HG03103 (cell line): ENCODE measurements around the gene FBLN1.
"Not testable (repeated sequence)": the region's sequence is repeated elsewhere in the genome, so short reads cannot be mapped to it uniquely, and the experiment has no call there.

Experiments
- ATAC-seq: cut with Tn5 transposase; IDR thresholded peaks from one replicate; pipeline ENCODE4 v1.9.1; 2021; ENCODE audit warnings: low read depth; ENCODE audit not compliant: unreplicated experiment

The FBLN1 gene

DNA sequence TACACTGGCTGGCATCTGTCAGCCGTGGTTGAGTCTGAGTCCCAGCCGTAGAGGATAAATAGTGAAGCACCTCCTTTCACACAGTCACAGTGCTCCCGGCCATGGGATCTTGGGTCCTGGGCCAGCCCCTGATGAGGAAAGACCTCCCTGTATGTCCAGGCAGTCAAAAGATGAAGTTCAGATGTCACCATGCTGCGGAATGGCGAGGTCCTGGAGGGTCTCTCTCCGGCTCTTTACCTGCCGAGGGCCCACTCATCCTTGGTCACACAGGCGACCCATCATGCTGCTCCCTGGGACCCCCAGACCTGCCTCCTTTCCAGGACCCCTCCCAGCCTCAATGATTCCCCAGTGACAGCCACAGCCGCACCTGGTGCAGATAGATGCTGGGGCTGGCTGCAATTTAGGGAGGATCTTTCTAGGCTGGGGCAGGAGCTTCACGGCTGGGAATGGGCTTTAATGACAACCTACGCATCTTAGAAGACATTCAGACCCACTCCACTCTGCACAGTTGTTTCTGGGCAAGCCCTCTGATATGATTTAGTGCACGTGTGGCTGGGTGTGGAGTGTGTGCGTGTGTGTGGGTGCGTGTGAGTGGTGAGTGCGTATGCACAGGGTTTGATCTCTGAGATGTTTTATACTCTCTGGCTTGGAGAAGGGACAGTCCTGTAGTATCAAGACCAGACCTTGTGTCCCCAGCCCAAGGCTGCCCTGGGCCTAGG, 79.7 kb downstream of the FBLN1 start:
- no peak for ATAC-seq

DNA sequence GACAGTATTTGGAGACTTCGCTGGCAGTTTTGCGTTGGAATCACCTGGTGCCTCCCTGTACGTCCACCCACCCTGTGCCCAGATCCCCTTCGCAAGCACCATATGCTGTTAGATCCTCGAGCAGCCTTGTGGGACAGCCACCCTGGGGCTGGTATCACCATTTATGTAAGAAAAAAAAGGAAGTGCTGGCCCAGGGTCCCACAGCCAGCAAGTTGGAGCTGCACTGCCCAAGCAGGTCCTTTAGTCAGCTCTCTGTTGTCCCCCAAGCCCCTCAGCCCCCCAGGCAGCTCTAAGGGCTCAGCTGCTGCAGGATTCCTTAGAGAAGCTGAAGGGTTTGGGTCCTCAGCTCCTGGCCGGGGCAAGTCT, 80.3 kb downstream of the FBLN1 start:
- no peak for ATAC-seq

- no peak for ATAC-seq
These were observed 80.8 kb downstream of the FBLN1 start for GRCh38 chr22:45583504-45583903.

DNA sequence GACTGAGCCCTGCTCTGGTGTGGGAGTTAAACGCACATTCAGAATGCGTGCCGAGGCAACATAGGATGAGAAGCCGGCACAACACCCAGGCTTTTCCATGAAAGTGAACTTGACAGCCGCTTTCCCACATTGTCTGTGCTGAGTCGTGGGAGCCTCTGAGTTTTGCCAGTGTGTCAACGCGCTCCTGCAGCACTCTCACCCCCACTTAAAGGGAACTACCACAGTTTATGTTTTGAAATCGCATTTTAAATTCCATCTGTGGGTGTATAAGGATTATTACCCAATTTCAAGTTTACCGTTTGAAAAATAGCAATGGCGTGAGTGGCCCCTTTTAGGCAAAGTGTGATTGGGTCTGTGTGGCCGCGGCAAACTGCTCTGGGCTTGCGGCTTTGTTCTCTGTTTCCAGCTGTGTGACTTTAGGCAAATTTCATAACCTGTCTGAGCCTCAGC, 81.5 kb downstream of the FBLN1 start:
- no peak for ATAC-seq

- ATAC-seq = no peak
These were observed 82.1 kb downstream of the FBLN1 start for GRCh38 chr22:45584621-45585436.

DNA sequence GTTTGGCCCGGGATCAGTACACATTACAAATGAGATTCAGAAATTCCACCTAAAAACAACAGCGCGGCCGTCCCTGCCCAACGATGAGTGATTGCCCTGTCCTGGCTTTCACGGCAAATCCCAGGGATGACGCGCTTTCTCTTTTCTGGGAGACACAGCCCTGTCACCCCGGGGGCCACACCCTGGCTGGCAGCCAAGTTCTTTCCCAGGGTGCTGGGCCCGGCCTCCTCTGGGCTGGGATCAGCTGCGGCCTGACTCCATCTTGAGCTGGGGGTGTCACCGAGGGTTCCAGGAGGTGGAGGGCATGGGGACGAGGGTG, 82.7 kb downstream of the FBLN1 start:
- ATAC-seq = no peak

DNA sequence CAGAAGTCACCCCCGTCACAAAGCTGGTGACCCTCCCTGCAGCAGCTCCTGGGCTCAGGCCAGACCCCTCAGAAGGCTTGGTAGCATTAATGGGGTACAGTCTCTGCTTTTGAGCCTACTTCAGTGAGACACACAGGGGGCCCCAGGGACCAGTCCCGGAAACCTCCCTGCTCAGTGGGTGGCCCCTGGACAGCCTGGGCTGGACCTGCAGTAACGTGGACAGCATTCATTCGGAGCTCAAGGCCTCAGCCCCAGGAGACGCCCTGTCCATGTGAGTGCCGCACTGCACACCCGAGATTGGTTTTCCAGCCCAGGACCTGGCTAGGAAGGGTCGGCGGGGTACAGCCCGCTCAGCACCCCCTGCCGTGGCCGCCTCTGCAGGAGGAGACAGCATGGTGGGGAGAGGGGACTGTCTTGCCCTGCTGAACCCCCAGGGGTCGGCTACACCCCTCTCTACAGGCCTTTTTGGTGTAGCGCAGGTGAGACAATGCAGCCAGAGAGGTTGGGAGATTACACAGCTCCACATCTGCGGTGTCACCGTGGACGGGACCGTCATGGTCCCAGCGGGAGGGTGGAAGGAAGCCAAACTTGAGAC, 83.4 kb downstream of the FBLN1 start:
- ATAC-seq = no peak

DNA sequence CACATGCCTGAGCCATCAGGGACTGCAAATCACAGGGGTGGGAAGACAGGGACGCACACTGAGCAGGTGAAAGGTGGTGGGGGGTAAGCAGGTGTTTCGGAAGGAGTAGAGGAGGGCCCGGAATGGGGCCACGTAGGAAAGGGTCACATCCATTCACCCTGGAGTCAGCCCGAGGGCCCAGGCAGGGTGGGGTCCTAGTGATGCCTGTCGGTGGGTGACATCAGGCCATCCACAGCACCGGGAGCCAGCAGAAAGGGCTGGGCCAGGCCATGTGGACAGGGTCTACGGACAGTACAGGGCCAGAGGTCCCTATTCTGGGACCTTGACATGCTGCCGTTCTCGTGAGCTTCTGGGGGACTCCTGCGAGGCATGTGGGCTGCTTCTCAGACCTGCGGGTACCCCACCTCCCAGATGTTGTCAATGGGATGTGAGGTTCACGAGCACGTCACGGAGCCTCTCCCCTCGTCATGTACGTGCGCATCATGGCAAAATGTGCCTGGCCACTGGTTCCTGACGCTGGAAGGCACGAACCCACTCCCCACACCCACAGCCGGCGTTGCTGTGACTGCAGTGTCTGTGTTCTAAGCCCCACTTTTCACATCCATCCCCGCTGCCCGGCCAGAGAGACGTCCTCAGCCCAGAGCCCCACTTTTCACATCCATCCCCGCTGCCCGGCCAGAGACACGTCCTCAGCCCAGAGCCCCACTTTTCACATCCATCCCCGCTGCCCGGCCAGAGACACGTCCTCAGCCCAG, 84.1 kb downstream of the FBLN1 start:
- ATAC-seq = no peak

- no peak for ATAC-seq
These were observed 85.2 kb downstream of the FBLN1 start for GRCh38 chr22:45587638-45588505.

DNA sequence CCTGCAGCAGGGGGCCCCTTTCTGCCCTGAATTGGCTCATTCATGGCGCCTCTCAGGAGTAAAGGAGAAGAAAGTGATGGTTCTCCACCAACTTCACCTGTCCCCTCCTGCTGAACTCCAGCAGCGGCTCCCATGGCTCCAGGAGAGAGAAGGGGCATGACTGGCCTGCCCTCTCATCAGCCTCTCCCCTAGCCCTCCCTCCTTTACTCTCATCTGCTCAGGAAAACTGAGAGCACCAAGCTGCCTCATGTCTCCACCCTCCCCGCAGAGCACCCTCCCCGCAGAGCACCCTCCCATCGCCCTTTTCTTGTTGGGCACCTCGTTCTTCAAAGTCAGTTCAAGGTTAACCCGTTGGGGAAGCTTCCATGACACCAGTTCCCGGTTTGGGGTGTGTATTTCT, 86.9 kb downstream of the FBLN1 start:
- no peak for ATAC-seq

- no peak for ATAC-seq
These were observed 87.6 kb downstream of the FBLN1 start for GRCh38 chr22:45590262-45590661.

GRCh38 chr22:45591633-45592213, 89.0 kb downstream of the FBLN1 start:
- ATAC-seq = not testable (repeated sequence)

- ATAC-seq = no peak
These were observed 91.6 kb downstream of the FBLN1 start for GRCh38 chr22:45594123-45594941.

DNA sequence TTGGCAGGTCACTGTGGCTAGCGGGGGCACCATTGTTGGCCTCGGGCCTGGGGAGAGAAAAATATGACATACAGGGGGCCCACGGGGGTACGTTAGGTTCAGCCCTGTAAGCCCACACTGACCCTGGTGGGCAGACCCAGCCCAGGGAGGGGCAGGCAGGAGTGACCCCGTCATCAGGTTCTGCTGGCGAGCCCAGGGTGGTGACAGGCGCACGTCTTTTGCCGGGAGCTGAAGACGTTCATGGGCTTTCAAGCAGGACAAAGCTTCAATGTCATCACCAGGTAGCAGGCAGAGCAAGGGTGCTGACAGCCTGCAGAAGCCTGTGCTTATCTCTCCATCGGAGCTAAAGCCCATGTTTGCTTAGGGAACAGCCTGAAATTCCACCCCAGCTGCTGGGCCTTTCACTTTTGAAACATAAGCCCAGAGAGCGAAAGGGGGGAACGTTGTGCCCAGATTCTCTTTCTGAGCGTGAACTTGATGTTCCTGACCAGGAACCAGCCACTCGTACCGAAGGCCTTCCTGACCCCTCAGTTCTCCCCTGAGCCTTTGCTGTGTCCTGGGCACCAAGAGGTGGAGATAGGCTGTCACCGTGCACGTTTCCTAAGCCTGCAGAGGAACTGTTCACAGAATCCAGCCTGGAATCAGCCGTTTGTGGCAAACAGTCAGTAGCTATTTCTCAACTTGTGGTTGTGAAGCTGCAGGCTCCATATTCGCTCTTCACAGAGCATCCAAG, 94.9 kb downstream of the FBLN1 start:
- ATAC-seq = no peak

DNA sequence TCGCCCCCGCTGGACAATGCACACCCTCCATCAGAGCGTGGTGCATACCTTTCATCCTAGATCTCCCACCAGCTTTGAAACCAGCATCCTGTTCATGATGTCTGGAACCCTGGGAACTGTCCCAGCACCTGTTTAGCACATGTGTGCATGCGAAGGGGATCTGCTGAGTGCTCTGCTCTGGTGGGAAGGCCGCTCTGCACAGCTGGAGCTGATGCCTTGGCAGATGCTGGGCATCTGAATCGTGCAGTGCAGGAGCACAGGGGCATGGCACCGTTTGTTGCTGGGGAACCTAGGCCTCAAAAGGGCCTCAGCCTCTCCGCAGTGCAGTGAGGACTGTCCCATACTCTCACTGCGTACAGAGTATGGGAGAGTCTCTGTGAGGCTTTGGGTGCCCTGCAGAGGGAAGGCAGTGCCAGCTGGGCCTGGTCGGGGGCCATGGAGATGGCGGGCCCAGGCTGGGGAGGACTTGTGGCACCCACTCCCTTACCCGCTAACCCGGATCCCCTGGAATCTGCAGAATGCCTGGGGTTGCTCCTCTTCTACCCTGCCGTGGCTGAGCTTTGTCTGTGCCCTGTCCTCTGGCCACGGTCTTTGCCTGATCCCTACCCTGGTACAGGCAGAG, 96.0 kb downstream of the FBLN1 start:
- ATAC-seq = no peak

- ATAC-seq = no peak
These were observed 97.3 kb downstream of the FBLN1 start for GRCh38 chr22:45599836-45600577.
